OCI-LY1 (cell line): ENCODE data around the gene PDCD4.

Experiments used
- H2AFZ ChIP-seq: fragments of 200-600 bp; sonication (generic), shearing (Covaris generic); 2 replicates; pipeline ENCODE4 v1.6.0; 2014; ENCODE audit warnings: antibody characterized with exemption, mild to moderate bottlenecking, low read length
- H3F3A ChIP-seq: fragments of 200-600 bp; sonication (generic), shearing (Covaris generic); 2 replicates; pipeline ENCODE4 v1.6.0; 2014; ENCODE audit warnings: mild to moderate bottlenecking, antibody characterized with exemption, low read length, moderate library complexity; ENCODE audit not compliant: insufficient read depth
- H3K27ac ChIP-seq: fragments of 200-600 bp; sonication (generic); 2 replicates; pipeline ENCODE4 v1.5.1; 2014; ENCODE audit warnings: low read length, mixed run types, mild to moderate bottlenecking, low read depth; ENCODE audit not compliant: poor library complexity, severe bottlenecking
- H3K27me3 ChIP-seq: fragments of 200-600 bp; sonication (generic); 2 replicates; pipeline ENCODE4 v1.6.0; 2014; ENCODE audit warnings: antibody characterized with exemption, mild to moderate bottlenecking, low read length, moderate library complexity; ENCODE audit not compliant: insufficient read depth
- H3K36me3 ChIP-seq: fragments of 200-600 bp; sonication (generic); 2 replicates; pipeline ENCODE4 v1.6.1; 2014; ENCODE audit warnings: mild to moderate bottlenecking, antibody characterized with exemption, low read length, moderate library complexity, mixed read lengths; ENCODE audit not compliant: insufficient read depth
- H3K4me1 ChIP-seq: fragments of 200-600 bp; sonication (generic); 2 replicates; pipeline ENCODE4 v1.5.1; 2014; ENCODE audit warnings: mild to moderate bottlenecking, low read length, moderate library complexity; ENCODE audit not compliant: insufficient read depth, severe bottlenecking
- H3K4me2 ChIP-seq: fragments of 200-600 bp; sonication (generic), shearing (Covaris generic); 2 replicates; pipeline ENCODE4 v1.6.1; 2014; ENCODE audit warnings: low read length
- H3K4me3 ChIP-seq: fragments of 200-600 bp; sonication (generic); 2 replicates; pipeline ENCODE4 v1.5.1; 2014; ENCODE audit warnings: low read length, low read depth, mild to moderate bottlenecking, mixed read lengths; ENCODE audit not compliant: poor library complexity, severe bottlenecking
- H3K79me2 ChIP-seq: fragments of 200-600 bp; shearing (Covaris generic); 2 replicates; pipeline ENCODE4 v1.6.1; 2016; ENCODE audit warnings: mixed run types, low read length, mixed read lengths; ENCODE audit not compliant: insufficient read depth
- H3K9ac ChIP-seq: fragments of 200-600 bp; sonication (generic), shearing (Covaris generic); 2 replicates; pipeline ENCODE4 v1.6.1; 2014; ENCODE audit warnings: mild to moderate bottlenecking, low read length, mixed read lengths
- H3K9me2 ChIP-seq: fragments of 200-600 bp; sonication (generic), shearing (Covaris generic); 2 replicates; pipeline ENCODE4 v1.6.1; 2014; ENCODE audit warnings: low read depth, mild to moderate bottlenecking, low read length, mixed read lengths
- H3K9me3 ChIP-seq: fragments of 200-600 bp; shearing (Covaris generic); 2 replicates; pipeline ENCODE4 v1.6.1; 2014; ENCODE audit warnings: low read length, mixed read lengths
- H4K20me1 ChIP-seq: fragments of 200-600 bp; sonication (generic), shearing (Covaris generic); 2 replicates; pipeline ENCODE4 v1.6.0; 2016; ENCODE audit warnings: mild to moderate bottlenecking, low read length; ENCODE audit not compliant: insufficient read depth
- EZH2 ChIP-seq: fragments of 200-600 bp; sonication (generic), shearing (Covaris generic); IDR thresholded peaks from 2 replicates; pipeline ENCODE4 v1.8.0; 2017; ENCODE audit warnings: borderline replicate concordance, mixed run types, mild to moderate bottlenecking, antibody characterized with exemption, low read length, moderate library complexity, mixed read lengths
- TF ChIP-seq, protein P1 (sequence below): fragments of 200-600 bp; sonication (generic), shearing (Covaris generic); IDR thresholded peaks from 2 replicates; pipeline ENCODE4 v1.5.1; 2017; ENCODE audit warnings: mild to moderate bottlenecking, antibody characterized with exemption, low read length, moderate library complexity, mixed read lengths

PDCD4 gene

DNA sequence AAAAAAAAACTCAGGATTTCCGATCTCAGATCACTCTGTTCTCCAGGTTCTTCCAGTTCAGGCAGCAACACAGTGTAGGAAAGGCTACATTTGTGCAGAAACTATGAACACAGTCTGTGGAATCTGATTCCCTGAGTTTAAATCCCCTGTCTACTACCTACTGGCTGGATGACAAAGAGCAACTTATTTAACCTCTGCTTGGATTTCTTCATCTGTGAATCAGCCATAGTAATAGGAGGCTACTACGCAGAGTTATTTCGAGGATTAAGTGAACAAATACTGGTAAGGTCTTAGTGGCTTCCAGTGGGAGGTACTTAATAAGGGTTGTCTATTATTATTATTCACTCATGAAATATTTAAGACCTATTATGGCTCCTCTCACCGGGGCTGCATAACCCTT lies 44.3 kb upstream of the PDCD4 start:
- H3K27me3 ChIP-seq = no peaks in the 10 kb centered on the region
- H3K4me3 ChIP-seq = no peak overlapping the region
- H3K4me2 ChIP-seq = no peak overlapping the region
- H3K4me1 ChIP-seq = peaks cover 32% of the 10 kb centered on the region
- H3K36me3 ChIP-seq = no peaks in the 10 kb centered on the region
- no peaks in the 10 kb centered on the region for H3K9me2 ChIP-seq
- no peaks in the 10 kb centered on the region for H3K79me2 ChIP-seq
- no peak overlapping the region for H3K27ac ChIP-seq
- H3K9ac ChIP-seq = no peak overlapping the region
- H2AFZ ChIP-seq = no peak overlapping the region
- TF ChIP-seq EZH2 = no peak
- no peaks in the 10 kb centered on the region for H3K9me3 ChIP-seq
- H4K20me1 ChIP-seq = no peaks in the 10 kb centered on the region
- no peaks in the 10 kb centered on the region for H3F3A ChIP-seq

DNA sequence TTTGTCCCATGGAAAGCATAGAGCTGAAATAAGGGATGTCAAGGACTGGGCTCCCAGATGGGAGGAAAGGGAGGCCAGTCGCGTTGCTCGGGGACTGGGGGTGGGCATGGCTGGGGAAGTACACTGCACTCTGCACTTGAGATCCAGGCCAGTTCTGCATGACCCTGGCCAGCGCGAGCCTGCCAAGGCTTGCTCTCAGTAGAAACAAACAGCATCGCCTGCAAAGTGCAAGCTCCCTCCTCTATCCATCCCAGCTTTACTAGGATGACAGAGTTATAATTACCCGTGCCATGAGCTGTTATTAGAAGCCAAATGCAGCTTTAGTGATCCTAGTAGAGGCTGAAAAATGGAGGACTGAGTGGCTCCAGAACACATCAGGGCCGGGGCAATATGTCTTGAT lies 43.9 kb upstream of the PDCD4 start:
- H2AFZ ChIP-seq = no peak overlapping the region
- H3K9me2 ChIP-seq = no peaks in the 10 kb centered on the region
- no peaks in the 10 kb centered on the region for H4K20me1 ChIP-seq
- no peak overlapping the region for H3K4me3 ChIP-seq
- no peak overlapping the region for H3K27ac ChIP-seq
- H3K9ac ChIP-seq = no peak overlapping the region
- H3F3A ChIP-seq = no peaks in the 10 kb centered on the region
- H3K9me3 ChIP-seq = no peaks in the 10 kb centered on the region
- H3K36me3 ChIP-seq = no peaks in the 10 kb centered on the region
- peaks cover 31% of the 10 kb centered on the region for H3K4me1 ChIP-seq
- H3K4me2 ChIP-seq = no peak overlapping the region
- TF ChIP-seq, protein P1, sequence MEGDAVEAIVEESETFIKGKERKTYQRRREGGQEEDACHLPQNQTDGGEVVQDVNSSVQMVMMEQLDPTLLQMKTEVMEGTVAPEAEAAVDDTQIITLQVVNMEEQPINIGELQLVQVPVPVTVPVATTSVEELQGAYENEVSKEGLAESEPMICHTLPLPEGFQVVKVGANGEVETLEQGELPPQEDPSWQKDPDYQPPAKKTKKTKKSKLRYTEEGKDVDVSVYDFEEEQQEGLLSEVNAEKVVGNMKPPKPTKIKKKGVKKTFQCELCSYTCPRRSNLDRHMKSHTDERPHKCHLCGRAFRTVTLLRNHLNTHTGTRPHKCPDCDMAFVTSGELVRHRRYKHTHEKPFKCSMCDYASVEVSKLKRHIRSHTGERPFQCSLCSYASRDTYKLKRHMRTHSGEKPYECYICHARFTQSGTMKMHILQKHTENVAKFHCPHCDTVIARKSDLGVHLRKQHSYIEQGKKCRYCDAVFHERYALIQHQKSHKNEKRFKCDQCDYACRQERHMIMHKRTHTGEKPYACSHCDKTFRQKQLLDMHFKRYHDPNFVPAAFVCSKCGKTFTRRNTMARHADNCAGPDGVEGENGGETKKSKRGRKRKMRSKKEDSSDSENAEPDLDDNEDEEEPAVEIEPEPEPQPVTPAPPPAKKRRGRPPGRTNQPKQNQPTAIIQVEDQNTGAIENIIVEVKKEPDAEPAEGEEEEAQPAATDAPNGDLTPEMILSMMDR = no peak
- no peak for TF ChIP-seq EZH2
- H3K27me3 ChIP-seq = no peaks in the 10 kb centered on the region
- no peaks in the 10 kb centered on the region for H3K79me2 ChIP-seq

DNA sequence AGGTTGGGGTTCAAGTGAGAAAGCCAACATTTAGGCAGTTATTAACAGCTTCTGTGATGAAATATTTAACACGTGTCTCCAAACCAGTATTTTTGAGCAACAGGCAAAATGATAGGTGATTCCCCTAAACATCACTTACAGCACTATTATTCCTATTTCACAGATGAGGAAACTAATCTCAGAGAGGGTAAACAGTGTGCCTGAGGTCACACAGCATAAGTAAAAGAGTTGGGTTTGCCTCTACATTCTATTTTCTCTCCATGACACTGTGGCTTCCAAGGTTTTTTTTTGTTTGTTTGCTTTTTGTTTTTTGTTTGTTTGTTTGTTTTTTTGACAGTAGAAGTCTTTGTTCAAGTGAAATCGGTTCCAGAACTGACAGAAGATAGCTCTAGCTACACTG lies 43.2 kb upstream of the PDCD4 start:
- no peaks in the 10 kb centered on the region for H3K27me3 ChIP-seq
- H3K4me1 ChIP-seq = peaks cover 31% of the 10 kb centered on the region
- no peaks in the 10 kb centered on the region for H3K79me2 ChIP-seq
- no peak overlapping the region for H2AFZ ChIP-seq
- no peak overlapping the region for H3K4me2 ChIP-seq
- H3K9me3 ChIP-seq = no peaks in the 10 kb centered on the region
- no peak overlapping the region for H3K27ac ChIP-seq
- no peaks in the 10 kb centered on the region for H3K36me3 ChIP-seq
- no peaks in the 10 kb centered on the region for H3K9me2 ChIP-seq
- H3F3A ChIP-seq = no peaks in the 10 kb centered on the region
- no peak overlapping the region for H3K4me3 ChIP-seq
- no peak for TF ChIP-seq EZH2
- TF ChIP-seq, protein P1 = no peak
- H4K20me1 ChIP-seq = no peaks in the 10 kb centered on the region
- H3K9ac ChIP-seq = no peak overlapping the region

DNA sequence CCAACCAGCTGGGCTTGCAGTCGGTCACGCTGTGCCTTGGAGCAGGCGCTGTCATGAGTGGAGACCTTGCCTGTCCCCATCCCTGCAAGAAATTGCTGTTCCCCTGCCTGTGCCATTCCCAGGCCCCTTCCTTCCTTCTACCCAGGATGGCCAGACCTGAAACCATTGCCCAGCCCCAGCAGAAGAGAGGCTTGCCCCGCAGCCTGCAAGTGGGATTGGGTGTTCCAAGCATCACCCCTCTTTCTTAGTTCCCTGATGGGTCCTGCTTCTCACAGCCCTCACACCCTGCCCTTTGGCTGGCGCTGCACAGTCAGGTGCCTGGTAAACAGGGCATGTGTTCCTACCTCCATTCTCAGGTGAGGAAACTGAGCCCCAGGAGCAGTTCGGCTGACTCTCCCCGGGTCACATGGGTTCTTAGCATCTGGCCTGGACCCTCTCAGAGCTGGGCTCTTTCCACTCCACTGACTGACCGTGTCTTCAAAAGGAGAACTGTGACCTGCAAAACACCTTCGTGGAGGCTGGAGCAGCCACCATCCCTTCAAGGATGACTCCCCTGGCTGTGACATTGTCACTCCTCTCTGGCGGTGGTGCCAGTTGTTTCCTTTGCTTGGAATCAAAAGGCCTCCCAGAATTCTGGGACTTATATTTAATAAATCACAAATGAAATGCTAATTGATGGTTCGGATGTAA lies 41.9 kb upstream of the PDCD4 start:
- H3K9me2 ChIP-seq = no peaks in the 10 kb centered on the region
- H2AFZ ChIP-seq = no peak overlapping the region
- H3F3A ChIP-seq = no peaks in the 10 kb centered on the region
- no peaks in the 10 kb centered on the region for H4K20me1 ChIP-seq
- TF ChIP-seq, protein P1 = no peak
- no peak for TF ChIP-seq EZH2
- H3K79me2 ChIP-seq = no peaks in the 10 kb centered on the region
- no peak overlapping the region for H3K27ac ChIP-seq
- H3K4me3 ChIP-seq = no peak overlapping the region
- H3K9ac ChIP-seq = no peak overlapping the region
- peaks cover 36% of the 10 kb centered on the region for H3K4me1 ChIP-seq
- no peaks in the 10 kb centered on the region for H3K36me3 ChIP-seq
- no peaks in the 10 kb centered on the region for H3K9me3 ChIP-seq
- H3K27me3 ChIP-seq = no peaks in the 10 kb centered on the region
- no peak overlapping the region for H3K4me2 ChIP-seq
